Left lung (tissue), 10 donors: ENCODE results near the gene SSH3. TPM values are rescaled to one million over a fixed set of nuclear protein-coding genes. Genes with fewer than 3 reads are reported as not detected.
"Not testable (repeated sequence)": the region's sequence is repeated elsewhere in the genome, so short reads cannot be mapped to it uniquely, and the experiment has no call there.

Source experiments
- ATAC-seq: fragments of 200-7000 bp; cut with Tn5 transposase; one replicate; pipeline ENCODE4 v1.9.1; 2020; ENCODE audit warnings: moderate library complexity
- DNase-seq, 4 donors: peaks; one replicate each; pipeline ENCODE4 v3.0.0-alpha.2; 2013 to 2020
- H3K27ac ChIP-seq, 2 donors: fragments of 200-600 bp; sonication (generic) in 1 of 2; one replicate each; pipeline versions ENCODE4 v1.5.0 to v1.8.0; 2020 to 2021
- H3K27me3 ChIP-seq, 2 donors: fragments of 200-600 bp; sonication (generic) in 1 of 2; one replicate each; pipeline versions ENCODE4 v1.5.0 to v1.8.0; 2020 to 2021
- H3K36me3 ChIP-seq, 2 donors: fragments of 200-600 bp; sonication (generic) in 1 of 2; one replicate each; pipeline versions ENCODE4 v1.5.0 to v1.8.0; 2020 to 2021
- H3K4me1 ChIP-seq, 2 donors: fragments of 200-600 bp; one replicate each; pipeline ENCODE4 v1.8.0; 2021
- H3K4me3 ChIP-seq, 2 donors: fragments of 200-600 bp; sonication (generic) in 1 of 2; one replicate each; pipeline versions ENCODE4 v1.5.0 to v1.8.0; 2020 to 2021; ENCODE audit warnings: mild to moderate bottlenecking in 1 of 2
- H3K9me3 ChIP-seq, 2 donors: fragments of 200-600 bp; sonication (generic) in 1 of 2; one replicate each; pipeline versions ENCODE4 v1.5.0 to v1.8.0; 2020 to 2021
- intact Hi-C, 2 donors: fragments of 100-400 bp; cut with DNase I; formaldehyde crosslinking; loops; one replicate each; pipeline versions ENCODE4 v1.11.2 to v1.14.2; 2022
- polyA plus RNA-seq, 6 donors: library from polyadenylated mRNA; unstranded; fragments of 120-200 nt; gene quantifications; one replicate each; pipeline ENCODE4 v1.2.1, GENCODE V29; 2013; ENCODE audit not compliant: insufficient read length in 6 of 6
- total RNA-seq, 2 donors: library from RNA; stranded (reverse); fragmentation: NEBNext Ultra II Directional; extraction: Animal tissue kit (Norgen Biotek cat#: 25700); gene quantifications; one replicate each; pipeline ENCODE4 v1.2.1, GENCODE V29; 2021
- TF ChIP-seq, protein P1 (sequence below), 2 donors: fragments of 200-600 bp; sonication (generic) in 1 of 2; IDR thresholded peaks; one replicate each; pipeline versions ENCODE4 v1.5.0 to v1.8.0; 2021; ENCODE audit warnings: antibody characterized with exemption in 2 of 2
- donor health status: DM: no; HTN: yes; CAD: no.
- donor health status: DM: no; HTN: no; CAD: no.

The SSH3 gene
- total and polyA plus RNA-seq, 8 donors: 23.0 to 44.9 (median 29.5) TPM

DNA sequence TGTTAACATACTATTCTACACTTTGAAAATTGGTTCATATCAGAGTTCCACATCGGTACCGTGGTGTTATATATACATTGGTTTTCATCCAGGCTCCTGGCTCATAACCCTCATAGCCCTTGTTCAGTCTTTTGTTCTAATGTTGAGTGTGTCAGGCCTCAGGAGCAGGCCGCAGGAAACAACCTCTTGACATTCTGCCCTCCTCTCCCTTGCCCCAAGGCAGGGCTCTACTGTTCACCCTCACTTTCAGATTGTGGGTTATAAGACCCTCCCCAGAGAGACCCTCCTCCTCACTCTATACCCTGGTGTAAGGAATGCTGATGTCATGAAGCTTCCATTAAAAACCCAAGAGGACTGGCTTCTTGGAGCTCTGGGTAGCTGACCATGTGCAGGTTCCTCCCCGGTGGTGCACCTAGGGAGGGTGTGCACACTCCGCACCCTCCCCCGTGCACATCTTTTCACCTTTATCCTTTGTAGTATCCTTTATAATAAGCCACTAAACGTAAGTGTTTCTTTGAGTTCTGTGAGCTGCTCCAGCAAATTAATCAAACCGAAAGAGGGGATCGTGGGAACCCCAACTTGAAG lies 12.1 kb downstream of the SSH3 start:
- no peaks in the 10 kb centered on the region for H3K9me3 ChIP-seq
- no peak for DNase-seq

DNA sequence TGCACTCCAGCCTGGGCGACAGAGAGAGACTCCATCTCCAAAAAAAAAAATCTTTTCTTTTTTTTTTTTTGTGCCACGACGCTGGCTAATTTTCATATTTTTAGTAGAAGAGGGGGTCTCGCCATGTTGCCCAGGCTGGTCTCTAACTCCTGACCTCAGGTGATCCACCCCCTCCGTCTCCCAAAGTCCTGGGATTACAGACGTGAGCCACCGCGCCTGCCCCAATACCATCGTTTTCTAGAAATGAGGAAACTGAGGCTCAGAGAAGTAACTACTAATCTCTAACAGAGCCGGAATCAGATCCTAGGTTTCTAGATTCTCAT lies 13.5 kb downstream of the SSH3 start:
- H3K27me3 ChIP-seq: no peaks in the 10 kb centered on the region
- no peaks in the 10 kb centered on the region for H3K9me3 ChIP-seq
- intact Hi-C loops: loop anchor here in 1 of 2 donors (2.0 kb wide), 1 partner anchor 54 kb away; no protein-coding TSS in a partner anchor
- no peak for DNase-seq
- H3K27ac ChIP-seq: peak overlapping the region; percentile 98 to 99
- peaks cover 0 to 36% of the 10 kb centered on the region in 2 donors for H3K4me1 ChIP-seq
- ATAC-seq: peak; percentile 1
- no peaks in the 10 kb centered on the region for H3K36me3 ChIP-seq
- TF ChIP-seq, protein P1, sequence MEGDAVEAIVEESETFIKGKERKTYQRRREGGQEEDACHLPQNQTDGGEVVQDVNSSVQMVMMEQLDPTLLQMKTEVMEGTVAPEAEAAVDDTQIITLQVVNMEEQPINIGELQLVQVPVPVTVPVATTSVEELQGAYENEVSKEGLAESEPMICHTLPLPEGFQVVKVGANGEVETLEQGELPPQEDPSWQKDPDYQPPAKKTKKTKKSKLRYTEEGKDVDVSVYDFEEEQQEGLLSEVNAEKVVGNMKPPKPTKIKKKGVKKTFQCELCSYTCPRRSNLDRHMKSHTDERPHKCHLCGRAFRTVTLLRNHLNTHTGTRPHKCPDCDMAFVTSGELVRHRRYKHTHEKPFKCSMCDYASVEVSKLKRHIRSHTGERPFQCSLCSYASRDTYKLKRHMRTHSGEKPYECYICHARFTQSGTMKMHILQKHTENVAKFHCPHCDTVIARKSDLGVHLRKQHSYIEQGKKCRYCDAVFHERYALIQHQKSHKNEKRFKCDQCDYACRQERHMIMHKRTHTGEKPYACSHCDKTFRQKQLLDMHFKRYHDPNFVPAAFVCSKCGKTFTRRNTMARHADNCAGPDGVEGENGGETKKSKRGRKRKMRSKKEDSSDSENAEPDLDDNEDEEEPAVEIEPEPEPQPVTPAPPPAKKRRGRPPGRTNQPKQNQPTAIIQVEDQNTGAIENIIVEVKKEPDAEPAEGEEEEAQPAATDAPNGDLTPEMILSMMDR (IDR thresholded peaks at IDR 0.05): no peak
- peak overlapping the region; percentile 80 to 88 for H3K4me3 ChIP-seq

More for the DNA sequence above, 12.1 kb downstream of the SSH3 start:
- Histone ChIP-seq H3K27ac (no peak overlapping the region), H3K27me3 (no peaks in the 10 kb centered on the region), H3K4me1 (peaks cover 0 to 39% of the 10 kb centered on the region in 2 donors), H3K36me3 (peaks cover 0 to 14% of the 10 kb centered on the region in 2 donors), H3K4me3 (no peak overlapping the region)
- ATAC-seq: no peak
- intact Hi-C loops: no loop called here
- TF ChIP-seq, protein P1 (IDR thresholded peaks at IDR 0.05): no peak

DNA sequence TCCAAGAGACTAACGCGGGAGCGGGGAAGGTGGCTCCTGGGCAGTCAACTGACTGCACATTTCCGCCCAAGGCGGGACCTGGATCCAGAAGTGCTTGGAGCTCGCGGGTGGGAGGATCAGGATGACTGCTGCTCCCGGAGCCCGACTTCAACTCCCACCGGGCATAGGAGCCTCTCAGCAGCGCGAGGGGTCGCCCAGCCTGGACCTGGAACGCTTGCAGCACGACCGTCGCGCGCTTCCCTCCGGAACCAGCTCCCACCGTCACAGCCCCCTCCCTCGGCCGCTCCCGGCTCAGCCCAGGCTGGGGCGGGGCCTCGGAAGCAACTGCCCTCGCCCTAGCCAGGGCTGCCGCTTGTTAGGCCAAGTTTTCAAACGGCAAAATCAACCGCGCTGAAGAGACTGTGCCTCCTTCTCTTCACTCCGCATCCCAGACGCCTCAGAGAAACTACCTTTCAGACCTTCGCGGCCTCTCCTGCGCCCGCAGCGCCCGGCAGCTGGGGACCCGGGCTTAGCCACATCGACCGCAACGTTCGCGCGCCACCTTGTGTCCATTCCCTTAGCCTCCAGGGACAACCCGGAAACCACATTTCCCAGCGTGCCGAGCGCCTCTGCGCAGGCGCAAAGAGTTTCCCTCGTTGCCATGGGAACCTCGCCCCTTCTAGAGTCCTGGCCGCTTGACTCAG lies 14.0 kb downstream of the SSH3 start:
- no peaks in the 10 kb centered on the region for H3K9me3 ChIP-seq
- H3K36me3 ChIP-seq: no peaks in the 10 kb centered on the region
- peaks cover 0 to 31% of the 10 kb centered on the region in 2 donors for H3K4me1 ChIP-seq
- peak overlapping the region; percentile 98 to 99 for H3K27ac ChIP-seq
- ATAC-seq (peak; percentile 94), DNase-seq (peak; percentile 97 to 98 (median 98))
- H3K4me3 ChIP-seq: peak overlapping the region; percentile 80 to 88
- no peaks in the 10 kb centered on the region for H3K27me3 ChIP-seq
- TF ChIP-seq, protein P1 (IDR thresholded peaks at IDR 0.05): peak; percentile 87 to 96
- intact Hi-C loops: loop anchor here in 1 of 2 donors (2.0 kb wide), 1 partner anchor 55 kb away; no protein-coding TSS in a partner anchor

DNA sequence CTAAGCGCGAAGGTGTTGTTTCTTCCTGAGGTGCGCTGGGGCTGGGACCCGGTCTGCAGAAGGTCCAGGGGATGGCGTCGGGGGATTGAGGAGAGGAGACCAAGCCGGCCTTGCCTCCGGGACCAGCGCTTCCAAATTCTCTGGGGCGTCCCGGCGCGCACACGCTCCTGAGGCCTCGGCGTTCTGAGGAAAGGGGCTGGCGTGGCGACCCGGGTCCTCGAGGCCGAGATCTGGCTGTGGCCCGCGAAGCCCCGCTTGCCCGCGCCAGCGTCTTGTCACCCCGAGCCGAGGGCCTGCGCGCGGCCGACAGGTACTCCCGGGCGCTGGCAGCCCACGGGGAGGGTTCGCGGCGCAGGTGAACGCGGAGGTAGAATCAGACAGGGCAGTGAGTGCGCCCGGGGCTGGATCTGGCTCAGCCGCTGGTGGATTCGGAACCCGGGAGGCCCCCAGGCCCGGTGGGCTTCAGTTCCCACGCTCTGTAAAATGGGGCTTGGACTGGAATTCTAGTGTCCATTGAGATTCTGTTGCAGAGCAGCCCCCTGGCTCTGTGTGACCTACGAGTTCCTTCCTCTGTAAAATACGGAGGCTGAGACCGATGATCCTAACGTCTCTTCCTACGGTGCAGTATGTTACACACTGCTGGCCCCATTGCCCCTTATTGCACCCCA lies 14.7 kb downstream of the SSH3 start:
- peak in 1 of 4 donors; percentile 86 for DNase-seq
- H3K27ac ChIP-seq: peak overlapping the region; percentile 98 to 99

DNA sequence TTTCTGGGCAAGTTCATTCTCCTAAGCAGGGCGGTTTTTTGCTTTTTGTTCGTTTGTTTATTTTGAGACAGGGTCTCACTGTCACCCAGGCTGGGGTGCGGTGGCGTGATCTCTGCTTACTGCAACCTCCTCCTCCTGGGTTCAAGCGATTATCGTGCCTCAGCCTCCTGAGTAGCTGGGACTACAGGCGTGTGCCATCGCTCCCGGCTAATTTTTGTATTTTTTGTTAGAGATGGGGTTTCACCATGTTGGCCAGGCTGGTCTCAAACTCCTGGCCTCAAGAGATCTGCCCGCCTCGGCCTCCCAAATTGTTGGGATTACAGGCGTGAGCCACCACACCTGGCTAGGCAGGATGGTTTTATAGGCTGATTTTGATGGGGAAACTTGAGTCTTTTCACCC lies 15.5 kb downstream of the SSH3 start:
- Histone ChIP-seq H3K4me1 (peaks cover 0 to 17% of the 10 kb centered on the region in 2 donors), H3K4me3 (peak overlapping the region in 1 of 2 donors; percentile 88)
- H3K27me3 ChIP-seq, H3K9me3 ChIP-seq, H3K36me3 ChIP-seq, intact Hi-C loops, ATAC-seq, DNase-seq, H3K27ac ChIP-seq: not testable (repeated sequence)

More for the DNA sequence above, 14.7 kb downstream of the SSH3 start:
- intact Hi-C loops: loop anchor here in 1 of 2 donors (2.0 kb wide), 1 partner anchor 55 kb away; no protein-coding TSS in a partner anchor
- no peaks in the 10 kb centered on the region for H3K36me3 ChIP-seq
- H3K9me3 ChIP-seq: no peaks in the 10 kb centered on the region
- ATAC-seq: peak; percentile 46
- peak overlapping the region; percentile 80 to 88 for H3K4me3 ChIP-seq
- TF ChIP-seq, protein P1 (IDR thresholded peaks at IDR 0.05): no peak
- H3K4me1 ChIP-seq: peaks cover 0 to 24% of the 10 kb centered on the region in 2 donors
- no peaks in the 10 kb centered on the region for H3K27me3 ChIP-seq
